GM21367 (cell line): Measurements from ENCODE around the gene CLDN20.
"Not testable (repeated sequence)": the region's sequence is repeated elsewhere in the genome, so short reads cannot be mapped to it uniquely, and the experiment has no call there.

ENCODE experiments used
- ATAC-seq: cut with Tn5 transposase; IDR thresholded peaks from one replicate; pipeline ENCODE4 v1.9.1; 2021; ENCODE audit not compliant: unreplicated experiment

The CLDN20 gene

DNA sequence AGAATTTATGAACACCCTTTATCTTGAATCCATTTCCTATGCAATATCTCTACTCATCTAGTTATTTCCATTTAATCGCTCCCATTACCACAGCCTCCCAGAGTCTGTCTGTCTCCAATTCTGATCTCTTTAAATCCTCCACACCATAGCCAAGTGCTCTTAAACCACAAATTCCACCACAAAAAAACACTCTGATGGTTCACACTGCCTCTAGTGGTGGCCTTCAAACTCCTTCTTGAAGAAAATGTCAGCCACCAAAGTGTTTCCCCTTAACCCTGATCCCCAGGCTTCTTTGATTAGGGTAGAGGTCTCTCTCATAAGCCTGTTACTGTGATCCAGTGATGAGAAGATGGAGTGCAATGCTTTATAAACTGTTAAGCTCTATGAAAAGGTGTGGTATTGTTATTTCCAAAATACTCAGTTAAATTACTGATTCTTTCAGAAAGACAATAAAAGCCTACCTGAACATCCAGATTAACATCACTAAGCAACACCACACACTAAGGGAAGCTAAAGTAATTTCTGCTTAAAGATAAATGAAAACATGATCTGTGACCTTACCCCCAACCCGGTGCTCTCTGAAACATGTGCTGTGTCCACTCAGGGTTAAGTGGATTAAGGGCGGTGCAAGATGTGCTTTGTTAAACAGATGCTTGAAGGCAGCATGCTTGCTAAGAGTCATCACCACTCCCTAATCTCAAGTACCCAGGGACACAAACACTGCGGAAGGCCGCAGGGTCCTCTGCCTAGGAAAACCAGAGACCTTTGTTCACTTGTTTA is 4.5 kb downstream of the CLDN20 start:
- ATAC-seq, result not testable (repeated sequence)

DNA sequence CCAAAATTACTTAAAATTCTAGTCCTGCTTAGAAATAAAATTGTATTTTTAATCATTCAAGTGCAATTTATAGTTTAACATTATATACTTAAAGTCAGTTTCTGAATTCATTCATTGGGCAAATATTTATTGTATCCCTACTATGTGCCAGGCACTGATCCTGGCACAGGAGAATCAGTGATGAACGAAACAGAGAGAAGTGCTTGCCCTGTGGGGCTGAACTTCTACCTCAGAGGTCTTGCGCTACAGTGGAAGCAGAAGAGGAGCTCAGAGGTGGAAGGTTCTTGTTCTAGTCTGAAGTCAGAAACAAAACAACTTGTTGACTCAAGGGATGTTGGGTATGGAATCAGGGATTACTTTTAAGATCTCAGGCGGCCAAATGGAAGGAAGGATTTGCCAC is 6.0 kb downstream of the CLDN20 start:
- ATAC-seq, result no peak

DNA sequence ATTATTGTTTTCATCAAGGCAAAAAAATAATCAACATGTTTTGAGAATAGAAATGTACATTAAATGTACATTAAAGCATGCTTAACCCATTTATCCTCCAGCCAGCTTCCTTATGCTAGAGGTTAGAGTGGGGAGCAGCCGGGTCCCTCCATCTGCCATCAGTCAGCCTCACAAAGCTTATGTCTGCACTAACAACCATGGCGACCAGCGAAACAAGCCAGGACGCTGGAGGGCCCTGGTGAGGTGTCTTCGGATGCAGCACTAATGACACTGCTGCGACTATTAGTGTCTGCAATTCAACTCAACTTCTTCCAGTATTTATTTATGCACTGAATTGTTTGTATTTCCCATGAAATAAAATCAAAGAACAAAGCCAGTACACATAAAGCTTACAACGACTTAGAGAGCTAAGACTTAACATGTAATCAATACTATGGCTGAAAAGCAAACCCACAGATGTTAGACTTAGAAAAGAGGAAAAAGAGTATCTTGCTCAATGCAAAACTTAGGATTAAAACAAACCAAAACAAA is 6.8 kb downstream of the CLDN20 start:
- ATAC-seq, result no peak

DNA sequence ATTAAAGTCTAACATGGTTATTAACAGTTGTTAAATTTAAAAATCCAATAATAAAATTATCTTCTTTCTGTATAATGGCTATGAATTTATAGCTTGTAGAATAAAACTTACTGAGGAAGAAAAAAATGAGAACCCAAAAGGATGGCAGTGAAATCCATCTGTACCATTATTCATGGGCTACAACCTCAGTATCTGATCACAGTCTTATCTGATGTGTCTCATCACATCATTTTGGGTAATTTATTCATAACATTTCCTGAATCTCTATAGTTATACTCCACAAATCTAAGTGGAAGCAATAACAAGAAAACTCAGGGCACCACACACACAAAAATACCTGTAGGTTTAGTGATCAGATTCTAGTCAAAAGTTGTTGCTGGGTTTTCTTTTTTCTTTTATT is 7.3 kb downstream of the CLDN20 start:
- ATAC-seq, result no peak

DNA sequence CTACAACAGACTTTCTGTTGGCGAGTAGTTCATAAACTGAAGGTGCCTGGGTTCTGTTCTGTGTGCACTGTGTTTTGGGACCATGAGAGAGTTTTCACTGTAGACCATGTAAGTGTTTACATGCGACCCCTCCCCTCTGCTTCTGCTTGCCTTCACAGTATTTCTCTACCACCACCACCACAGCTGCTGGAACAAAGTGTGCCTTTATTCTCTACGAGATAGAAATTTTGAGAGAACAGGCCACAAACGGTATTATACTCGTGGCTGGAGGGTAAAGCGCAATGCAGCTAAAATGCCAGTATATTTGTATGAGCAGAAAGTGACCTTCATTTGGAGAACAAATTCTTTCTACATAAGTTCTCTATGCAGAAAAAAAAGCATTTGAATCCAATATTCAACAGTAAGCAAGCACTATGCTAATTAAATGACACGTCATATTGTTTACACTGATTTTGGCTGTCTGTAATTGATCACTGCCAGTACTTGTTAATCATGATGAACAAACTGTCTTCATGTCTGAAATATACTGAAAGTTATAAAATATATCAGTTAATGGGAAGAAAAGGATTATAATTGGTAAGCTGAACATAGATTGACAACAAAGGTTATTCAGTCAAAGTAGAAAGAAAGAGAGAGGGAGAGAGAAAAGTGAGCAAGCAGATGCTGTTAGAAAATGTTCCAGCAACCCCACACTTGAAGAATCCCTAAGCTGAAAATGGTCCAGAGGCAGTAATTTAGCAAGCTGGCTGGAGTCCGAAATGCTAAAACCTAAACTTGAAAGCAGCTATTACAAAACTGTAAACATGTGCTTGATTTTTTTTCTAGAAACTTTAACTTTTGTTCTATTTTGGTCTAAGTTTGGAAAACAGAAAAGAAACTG is 8.8 kb downstream of the CLDN20 start:
- ATAC-seq, result no peak

DNA sequence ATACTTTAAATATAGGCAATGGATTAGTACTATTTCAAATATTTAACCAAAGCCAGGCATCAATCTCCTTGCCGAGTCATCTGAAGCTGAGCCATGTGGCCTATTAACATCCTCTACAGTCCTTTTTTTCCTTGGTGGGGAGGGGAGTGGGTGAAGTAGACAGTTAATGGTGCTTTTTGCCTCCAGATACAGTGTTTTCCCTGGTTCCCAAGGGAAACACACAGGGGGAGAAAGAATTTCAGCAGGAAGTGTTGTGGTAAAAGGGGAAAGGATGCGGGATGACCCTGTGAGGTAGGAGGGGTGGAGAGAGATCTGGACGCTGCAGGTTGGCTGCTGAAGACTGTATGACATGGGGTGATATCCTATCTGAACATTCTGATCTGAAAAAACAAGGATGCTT is 9.6 kb downstream of the CLDN20 start:
- no peak for ATAC-seq

DNA sequence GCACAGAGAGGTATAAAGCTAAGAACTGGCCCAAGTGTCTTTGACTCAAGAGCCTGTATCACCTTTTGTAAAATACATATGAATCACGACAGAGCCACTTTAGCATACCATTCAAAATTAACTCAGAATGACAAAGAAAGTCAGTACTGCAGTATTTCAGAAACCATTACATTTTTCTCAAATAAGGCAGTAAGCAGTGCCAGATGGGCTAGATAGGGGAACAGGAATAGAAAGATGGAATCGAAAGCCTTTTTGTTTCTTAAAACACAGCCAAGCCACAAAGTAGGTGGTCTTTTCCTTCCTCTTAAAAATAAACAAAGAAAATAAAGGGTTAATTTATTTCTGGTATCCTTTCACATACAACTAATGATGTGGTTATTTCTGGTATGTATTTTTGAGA is 10.3 kb downstream of the CLDN20 start:
- ATAC-seq, result no peak

DNA sequence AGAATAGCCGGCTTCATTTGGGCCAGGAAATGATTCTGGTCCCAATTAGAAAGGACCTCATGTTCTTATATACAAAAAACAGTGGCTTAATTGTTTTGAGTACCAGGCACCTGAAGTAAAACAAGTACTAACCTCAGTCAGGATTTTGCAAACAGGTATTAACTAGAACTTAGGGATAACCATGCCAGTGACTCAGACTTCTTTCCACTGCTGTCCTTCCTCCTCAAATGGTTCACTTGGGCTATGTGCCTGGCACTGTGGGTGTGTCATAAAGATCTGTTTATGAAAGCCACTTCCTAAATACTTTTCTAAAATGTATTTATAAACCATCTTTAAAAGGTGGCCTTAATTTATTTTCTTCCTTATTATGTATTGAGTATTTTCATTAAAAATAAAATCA is 10.7 kb downstream of the CLDN20 start:
- ATAC-seq, result no peak

DNA sequence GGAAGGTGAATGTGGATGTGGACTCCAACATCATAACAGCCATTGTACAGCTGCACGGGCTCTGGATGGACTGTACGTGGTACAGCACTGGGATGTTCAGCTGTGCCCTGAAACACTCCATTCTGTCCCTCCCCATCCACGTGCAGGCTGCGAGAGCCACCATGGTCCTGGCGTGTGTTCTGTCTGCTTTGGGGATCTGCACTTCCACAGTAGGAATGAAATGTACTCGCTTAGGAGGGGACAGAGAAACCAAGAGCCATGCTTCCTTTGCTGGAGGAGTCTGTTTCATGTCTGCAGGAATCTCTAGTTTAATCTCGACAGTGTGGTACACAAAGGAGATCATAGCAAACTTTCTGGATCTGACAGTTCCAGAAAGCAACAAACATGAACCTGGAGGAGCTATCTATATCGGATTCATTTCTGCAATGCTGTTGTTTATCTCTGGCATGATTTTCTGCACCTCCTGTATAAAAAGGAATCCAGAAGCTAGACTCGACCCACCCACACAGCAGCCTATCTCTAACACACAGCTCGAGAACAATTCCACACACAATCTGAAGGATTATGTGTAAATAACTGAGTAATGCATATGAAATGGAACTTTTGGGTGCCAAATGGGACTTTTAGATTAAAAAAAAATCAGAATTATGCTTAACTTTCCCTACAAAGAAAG is 12.1 kb downstream of the CLDN20 start:
- no peak for ATAC-seq

DNA sequence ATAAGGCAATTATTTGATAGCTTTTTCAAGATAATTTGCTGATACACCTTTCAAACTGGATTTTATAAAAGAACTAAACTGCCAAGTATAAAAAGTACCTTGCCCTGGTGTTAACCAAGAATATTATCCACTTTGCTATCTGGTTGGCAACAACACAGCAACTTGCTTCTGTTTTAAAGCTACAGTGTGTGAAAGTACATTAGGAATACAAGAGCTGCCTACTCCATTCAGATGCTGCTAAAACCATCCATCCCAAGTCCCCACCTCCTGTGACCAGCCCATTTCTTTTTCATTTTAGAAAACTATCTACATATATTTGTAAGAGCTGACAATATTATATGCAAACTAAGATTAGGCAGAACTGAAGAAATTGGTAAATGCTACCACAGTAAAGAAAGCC is 12.8 kb downstream of the CLDN20 start:
- ATAC-seq, result no peak

DNA sequence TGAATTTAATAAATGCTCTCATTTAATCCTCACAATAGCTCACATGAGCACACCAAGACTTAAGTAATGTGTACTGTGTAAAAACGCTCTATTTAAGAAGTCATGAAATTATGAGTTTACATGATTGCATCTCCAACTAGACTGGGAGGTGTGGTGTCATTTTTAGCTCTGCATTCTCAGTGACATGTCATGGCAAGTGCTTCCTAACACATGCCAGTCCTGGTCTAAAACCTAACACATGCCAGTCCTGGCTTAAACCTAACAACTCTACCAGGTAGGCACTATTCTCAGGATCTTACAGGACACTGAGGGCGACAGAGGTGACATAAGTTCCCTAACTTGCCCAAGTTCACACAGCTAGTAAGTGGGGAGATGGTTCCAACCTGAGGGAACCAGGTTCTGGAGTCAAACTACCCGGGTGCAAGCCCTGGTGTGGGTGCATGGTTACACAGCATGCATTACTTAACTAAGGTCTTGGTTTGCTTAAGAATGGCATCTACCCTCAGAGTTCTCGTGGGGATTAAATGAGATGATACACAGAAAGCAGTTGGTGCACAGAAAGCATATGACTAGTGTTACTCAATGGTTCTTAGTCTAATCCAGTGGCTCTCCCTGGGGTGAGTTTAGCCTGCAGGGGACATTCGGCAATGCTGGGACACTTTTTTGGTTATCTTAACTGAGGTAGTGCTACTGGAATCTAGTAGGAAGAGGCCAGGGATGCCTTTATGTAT is 14.7 kb downstream of the CLDN20 start:
- no peak for ATAC-seq

DNA sequence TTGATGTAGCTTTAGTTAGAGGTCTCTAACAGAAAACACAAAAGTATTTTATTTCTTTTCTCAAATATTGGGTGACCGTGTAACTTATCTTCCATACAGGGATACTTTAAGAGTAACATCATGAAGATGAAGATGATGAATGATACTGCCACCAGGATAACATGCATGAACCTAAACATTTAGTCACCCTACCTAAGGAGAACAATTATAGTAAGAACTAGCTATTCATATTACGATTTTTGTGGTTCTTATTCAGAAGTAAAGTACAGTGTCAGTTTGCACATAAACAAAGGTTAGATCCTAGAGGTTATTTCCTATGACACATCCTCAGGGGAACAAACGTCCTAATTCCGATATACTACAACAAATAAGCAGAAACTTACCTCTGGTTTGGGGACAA is 21.0 kb downstream of the CLDN20 start:
- no peak for ATAC-seq

DNA sequence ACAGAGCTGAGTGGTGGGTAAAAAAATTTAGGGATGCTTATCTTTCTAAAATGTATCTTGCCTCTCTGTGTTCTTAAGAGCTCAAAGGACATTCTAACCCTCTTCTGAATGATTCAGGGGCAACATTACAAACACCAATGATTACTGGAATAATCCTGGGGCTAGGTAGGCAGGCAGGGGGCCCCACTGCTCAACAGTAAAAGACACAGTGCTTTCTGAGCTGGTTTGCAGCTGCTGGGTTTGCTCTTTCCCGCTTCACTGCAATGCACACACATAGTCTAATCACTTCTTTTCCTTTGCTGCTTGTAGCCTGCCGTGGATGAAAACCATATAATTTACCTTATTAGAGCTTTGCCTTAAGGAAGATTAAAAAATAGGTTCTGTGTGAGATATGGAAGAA is 23.9 kb downstream of the CLDN20 start:
- ATAC-seq, result no peak

DNA sequence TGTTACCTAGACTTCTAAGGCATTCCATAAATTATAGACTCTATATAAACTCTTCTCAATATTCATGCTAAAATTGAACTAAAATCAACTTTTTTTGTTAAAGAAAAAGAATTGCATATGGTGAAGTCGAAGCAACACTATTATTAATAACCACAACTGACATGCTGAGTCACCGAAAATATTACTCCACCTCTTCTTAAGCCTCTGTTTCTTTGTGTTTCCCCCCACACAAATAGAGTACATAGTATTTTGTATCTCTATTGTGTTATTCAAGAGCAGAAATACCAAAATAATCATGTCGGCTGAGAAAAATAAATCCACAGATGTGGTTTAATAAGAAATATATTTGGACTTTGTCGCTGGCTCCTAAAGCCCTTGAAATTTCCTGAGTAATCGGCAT is 26.7 kb downstream of the CLDN20 start:
- ATAC-seq, result no peak

DNA sequence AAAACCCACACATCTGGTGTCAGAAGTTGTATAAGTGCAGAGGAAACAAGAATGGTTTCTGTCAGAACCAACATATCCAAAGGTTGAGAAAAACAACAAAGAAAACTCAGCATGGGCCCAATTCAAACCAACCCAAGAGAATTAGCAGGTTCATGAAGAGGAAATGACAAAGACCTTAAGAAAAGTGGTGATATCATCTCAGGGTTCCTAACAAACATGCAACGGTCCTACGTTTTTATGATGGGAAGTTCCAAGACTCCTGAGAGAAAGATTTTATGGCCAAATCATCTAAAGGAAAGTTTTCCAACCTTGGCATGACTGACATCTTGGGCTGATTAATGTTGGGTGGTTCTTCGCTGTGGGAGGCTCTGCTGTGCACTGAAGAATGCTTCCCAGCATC is 27.5 kb downstream of the CLDN20 start:
- ATAC-seq, result no peak

DNA sequence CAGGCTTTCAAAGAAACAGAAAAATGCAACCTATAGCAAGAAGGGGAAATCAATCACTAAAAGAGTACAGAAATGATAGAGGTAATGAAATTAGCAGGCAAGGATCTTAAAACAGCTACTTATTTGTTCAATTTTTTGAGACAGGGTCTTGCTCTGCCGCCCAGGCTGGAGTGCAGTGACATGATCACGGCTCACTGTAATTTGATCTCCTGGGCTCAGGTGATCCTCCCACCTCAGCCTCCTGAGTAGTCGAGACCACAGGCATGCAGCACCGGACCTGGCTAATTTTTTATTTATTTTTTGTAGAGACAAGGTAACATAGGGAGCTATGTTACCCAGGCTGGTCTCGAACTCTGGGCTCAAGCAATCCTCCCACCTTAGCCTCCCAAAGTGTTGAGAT is 28.9 kb downstream of the CLDN20 start:
- ATAC-seq, result no peak

DNA sequence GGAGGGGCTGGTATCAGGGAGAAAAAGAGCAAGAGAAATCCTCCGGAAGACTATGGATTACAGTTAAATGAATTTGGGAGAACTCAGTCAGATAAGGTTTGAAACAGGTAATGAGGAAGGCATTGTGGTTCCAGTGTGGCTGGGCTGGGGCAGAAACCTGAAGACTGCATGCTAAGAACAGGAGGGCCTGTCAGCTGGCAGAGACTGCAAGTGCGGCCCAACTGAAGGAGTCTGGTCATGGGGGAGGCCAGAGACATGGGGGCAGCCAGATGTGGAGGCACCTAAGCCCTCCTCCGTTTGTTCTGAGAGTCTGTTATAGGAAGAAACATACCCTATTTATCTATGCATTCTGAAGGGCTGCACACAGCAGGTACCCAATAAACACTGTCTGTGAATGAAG is 33.9 kb downstream of the CLDN20 start:
- ATAC-seq, result no peak

DNA sequence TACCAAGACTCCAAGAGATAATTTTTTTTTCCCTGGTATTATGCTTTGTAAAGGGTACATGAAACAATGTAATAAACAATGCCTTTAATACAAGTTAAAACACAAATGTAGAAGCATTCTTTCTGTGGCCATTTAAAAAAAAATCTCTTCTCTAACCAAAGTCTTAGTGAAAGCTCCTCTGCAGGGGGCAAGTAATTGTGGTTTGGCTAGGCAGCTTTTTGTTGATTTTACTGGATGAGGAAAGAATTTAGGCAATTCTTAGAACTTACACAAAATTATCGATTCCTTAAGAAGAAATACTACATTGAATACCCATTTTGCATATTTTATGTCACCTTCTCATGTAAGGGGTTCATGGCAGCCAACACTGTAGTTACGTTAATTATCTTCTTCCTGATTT is 38.1 kb downstream of the CLDN20 start:
- ATAC-seq, result no peak

DNA sequence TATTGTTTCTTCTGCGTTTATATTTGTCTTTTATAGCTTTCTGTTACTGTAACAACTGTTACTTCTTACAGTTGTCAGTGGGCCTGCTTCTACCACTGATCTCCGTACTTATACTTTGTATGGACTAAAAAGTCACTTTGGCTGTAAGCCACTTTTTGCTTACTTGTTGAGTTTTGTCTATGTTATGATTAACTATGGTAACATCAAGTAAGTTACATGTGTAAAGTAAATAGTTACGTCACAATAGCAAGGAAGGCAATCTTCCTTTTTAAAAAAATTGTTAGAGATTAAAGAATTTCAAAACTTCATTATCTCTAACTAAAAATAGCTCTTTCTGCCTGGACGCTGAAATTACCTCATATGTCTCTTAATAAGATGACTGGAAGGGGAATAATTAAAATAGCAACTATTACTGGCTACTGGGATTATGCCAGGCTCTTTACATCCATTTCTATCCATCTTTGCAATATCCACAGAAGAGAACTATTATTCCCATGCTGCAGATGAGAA is 39.6 kb downstream of the CLDN20 start:
- no peak for ATAC-seq

DNA sequence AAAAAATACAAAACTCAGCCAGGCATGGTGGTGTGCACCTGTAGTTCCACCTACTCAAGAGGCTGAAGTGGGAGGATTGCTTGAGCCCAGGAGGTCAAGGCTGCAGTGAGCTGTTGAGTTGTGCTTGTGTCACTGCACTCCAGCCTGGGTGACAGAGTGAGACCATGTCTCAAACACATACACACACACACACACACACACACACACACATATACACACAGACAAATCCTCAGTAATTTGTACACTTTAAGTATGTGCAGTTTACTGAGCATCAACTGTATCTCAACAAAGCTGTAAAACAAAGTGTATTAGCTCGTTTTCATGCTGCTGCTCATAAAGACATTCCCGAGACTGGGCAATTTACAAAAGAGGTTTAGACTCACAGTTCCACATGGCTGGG is 43.1 kb downstream of the CLDN20 start:
- no peak for ATAC-seq

DNA sequence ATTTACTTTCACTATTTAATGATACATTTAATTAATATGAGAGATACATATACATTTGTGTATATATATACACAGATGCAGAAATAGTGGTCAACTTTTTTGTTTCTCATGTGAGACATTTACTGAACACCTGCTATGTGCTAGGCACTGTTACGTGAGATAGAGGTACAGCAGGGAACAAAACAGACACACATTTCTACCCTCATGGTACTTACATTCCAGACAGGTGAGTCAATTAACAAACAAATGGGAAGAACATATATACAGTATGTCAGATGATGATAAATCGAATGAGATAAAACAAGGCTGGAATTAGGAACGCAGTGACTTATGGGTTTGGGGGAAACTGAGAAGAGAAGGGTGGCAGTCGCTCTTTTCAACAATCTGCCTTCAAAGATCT is 45.3 kb downstream of the CLDN20 start:
- no peak for ATAC-seq
